CD1c-positive myeloid dendritic cell (primary cell): ENCODE measurements around the gene HS6ST1.
"Not testable (repeated sequence)": the region's sequence is repeated elsewhere in the genome, so short reads cannot be mapped to it uniquely, and the experiment has no call there.

Experiments used
- DNase-seq: peaks from one replicate; pipeline ENCODE4 v3.0.0-alpha.2; 2016; ENCODE audit errors: extremely low spot score

Gene HS6ST1

GRCh38 chr2:128268611-128269010 is 50.1 kb downstream of the HS6ST1 start:
- DNase-seq: not testable (repeated sequence)

DNA sequence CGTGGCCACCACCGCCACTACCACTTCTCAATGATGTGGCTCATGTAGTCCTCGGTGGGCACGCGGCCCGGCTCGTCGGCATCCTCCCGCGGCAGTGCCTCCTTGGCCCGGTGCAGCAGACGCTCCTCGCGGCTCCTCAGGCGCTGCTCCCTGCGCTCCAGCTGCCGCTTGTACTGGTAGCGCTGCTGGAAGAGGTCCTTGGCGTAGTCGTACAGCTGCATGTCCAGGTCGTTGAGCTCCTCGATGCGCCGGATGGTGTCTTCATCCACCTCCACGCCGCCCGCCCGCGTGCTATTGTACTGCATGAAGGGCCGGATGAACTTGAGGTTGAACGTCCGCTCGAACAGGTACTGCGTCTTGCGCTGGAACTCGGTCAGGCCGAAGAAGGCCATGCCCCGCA is 50.5 kb downstream of the HS6ST1 start:
- not testable (repeated sequence) for DNase-seq

- not testable (repeated sequence) for DNase-seq
Measured at GRCh38 chr2:128267649-128268048, 51.0 kb downstream of the HS6ST1 start.

DNA sequence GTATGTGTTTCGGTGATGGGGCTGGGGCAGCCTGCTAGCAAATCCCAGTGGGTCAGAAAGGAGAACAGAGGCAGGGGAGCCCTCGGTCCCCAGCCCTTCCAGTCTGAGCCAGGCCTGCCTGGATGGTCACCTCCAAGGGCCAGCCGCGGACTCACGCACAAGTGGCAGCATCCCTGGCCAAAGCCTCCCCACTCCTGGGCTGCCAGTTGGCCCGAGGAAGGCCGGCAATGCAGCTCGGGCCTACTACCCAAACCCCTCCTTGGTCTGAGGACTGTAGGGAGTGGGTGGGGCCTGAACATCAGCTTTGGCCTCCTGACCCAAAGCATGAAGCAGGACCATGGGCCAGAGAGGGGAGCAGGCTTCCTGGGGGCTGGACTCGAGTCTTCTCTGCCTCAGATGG is 51.5 kb downstream of the HS6ST1 start:
- DNase-seq: not testable (repeated sequence)

GRCh38 chr2:128266463-128266862 is 52.2 kb downstream of the HS6ST1 start:
- DNase-seq: not testable (repeated sequence)

DNA sequence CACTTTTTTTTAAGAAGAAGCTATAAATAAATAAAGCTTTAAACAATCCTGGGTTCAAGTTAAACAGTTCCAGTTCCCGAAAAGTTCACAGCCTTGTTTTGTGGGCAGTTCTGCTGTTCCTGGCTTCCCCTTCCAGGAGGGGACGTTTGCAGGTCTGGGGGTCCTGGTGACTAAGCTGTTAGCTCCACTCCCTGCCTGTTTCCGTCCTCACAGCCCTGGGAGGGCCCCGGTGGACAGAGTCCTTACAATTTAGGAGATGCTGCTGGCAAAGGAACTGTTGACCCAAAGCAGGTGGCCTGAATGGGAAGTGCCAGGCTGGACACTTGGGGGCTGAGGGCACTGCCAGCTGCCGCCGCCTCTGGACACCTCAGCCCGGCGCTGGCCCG is 53.1 kb downstream of the HS6ST1 start:
- not testable (repeated sequence) for DNase-seq

DNA sequence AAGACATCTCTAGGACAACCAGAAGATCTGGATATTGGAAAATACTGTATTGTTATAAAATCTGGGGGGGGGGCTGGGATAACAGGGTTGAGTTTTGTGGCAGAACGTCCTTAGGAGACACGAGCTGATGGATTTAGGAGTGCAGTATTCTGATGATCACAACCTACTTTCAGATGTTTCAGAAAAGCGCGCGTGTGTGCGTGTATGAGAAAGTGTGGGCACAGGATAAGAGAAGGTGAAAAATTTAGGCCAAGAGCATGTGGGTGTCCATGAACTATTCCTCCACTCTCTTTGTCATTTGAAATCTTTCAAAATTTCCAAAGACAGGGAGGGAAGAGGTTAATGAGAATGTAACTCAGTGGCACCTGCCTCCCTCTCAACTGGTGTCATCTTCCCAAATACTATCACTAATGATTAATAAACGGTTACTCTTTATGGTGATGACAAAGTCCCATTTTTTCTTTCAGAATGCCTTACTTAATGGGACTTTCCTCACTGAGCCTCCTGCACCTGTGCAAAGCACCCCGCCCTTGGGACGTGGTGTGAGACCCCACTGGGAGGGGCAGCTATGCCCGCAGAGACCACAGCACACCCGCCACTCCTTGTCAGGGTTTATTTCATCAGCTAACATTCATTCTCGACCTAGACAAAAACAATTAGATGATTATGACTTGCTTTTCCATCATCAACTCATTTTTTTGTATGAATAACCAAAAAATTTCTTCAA is 53.6 kb downstream of the HS6ST1 start:
- DNase-seq: no peak

GRCh38 chr2:128263902-128264331 is 54.8 kb downstream of the HS6ST1 start:
- DNase-seq: no peak

DNA sequence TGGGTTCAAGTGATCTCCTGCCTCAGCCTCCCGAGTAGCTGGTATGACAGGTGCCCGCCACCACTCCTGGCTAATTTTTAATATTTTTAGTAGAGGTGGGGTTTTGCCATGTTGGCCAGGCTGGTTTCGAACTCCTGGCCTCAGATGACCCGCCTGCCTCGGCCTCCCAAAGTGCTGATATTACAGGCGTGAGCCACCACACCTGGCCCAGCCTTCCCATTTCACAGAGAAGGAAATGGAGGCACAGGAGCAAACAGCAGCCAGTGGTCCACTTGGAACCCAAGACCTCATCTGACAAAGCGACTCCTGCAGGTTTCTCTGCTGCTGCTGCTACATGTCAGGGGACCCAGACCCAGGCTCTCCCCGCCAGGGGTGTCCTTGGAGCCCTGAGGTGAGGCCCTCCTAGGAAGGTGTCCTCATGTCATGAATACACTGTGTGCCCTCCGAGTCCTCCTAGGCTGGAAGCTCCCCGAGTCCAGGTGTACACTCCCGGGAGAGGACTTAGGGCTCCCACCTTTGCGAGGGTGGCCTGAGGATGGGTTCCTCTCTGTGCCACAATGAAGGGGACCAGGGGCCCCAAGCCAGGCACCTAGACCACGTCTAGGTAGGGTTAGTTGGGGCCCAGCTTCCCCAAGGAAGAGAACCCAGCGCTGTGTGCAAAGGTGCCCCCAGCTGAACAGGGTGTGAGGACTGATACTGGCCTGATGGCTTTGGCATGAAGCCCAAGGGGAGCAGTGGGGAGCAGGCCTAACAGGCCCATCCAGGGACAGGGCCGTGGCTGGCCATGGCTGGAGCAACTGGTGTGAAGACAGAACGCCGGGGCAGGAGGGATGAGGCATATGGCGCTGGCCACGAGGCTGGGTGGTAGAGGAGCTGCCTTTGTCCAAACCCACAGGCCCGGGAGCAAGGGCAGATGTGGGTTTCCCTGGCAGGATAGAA is 56.1 kb downstream of the HS6ST1 start:
- DNase-seq: no peak

GRCh38 chr2:128261245-128262128 is 57.2 kb downstream of the HS6ST1 start:
- DNase-seq: no peak

- DNase-seq: no peak
Measured at GRCh38 chr2:128260239-128261138, 58.2 kb downstream of the HS6ST1 start.

- no peak for DNase-seq
Measured at GRCh38 chr2:128259585-128259984, 59.1 kb downstream of the HS6ST1 start.

- no peak for DNase-seq
Measured at GRCh38 chr2:128258218-128258617, 60.5 kb downstream of the HS6ST1 start.

- no peak for DNase-seq
Measured at GRCh38 chr2:128252501-128252900, 66.2 kb downstream of the HS6ST1 start.

GRCh38 chr2:128252086-128252485 is 66.6 kb downstream of the HS6ST1 start:
- not testable (repeated sequence) for DNase-seq

GRCh38 chr2:128250229-128251025 is 68.2 kb downstream of the HS6ST1 start:
- DNase-seq: no peak

DNA sequence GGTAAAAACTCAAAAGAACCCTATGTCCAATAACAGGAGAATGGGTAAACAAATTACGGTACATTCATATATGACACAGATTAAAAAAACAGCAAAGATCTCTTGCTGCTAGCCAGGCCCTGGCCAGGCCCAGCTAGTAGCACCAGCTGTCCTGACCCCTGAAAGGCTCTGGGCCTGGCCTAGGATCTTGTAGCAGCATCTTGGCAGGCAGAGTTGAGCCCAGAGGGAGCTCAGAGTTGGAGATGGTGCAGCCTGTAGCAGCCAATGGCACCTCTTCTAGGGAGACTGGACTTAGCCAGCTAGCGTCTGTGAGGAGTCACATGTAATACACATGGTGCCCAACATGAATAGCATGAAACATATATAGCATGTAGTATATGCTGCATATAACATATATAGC is 69.1 kb downstream of the HS6ST1 start:
- no peak for DNase-seq

- no peak for DNase-seq
Measured at GRCh38 chr2:128245813-128246212, 72.9 kb downstream of the HS6ST1 start.

DNA sequence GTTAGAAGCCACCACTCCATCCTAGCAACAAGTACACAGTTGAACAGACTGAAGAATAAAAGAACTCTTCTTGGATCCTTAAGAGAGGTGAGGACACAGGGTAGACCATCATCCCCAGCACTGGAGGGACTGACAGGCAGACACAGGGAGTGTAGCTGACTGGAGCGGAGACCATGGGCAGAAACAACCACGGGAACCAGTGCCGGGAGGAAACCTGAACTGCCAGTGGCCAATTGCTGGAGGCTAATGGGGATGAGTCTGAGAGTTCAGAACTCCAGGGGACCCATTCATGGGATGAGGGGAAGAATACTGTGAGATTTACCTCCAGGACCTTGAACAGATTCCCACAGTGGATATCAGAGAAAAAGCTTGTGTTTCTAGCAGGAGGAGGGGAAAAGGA is 76.8 kb downstream of the HS6ST1 start:
- DNase-seq: no peak
